Cardiac muscle cell (in vitro differentiated cells and primary cell): ENCODE results near the gene SLC39A5. TPM values are rescaled to one million over a fixed set of nuclear protein-coding genes. Genes with fewer than 3 reads are reported as not detected.

ENCODE experiments used
- DNase-seq, 2 donors: peaks; one replicate each; pipeline versions ENCODE4 v3.0.0 to v3.0.0-alpha.2; 2010 to 2017; ENCODE audit warnings: low read depth in 1 of 2, low spot score in 1 of 2
- H3K27ac ChIP-seq: fragments of 200-600 bp; sonication (generic); 2 replicates; pipeline ENCODE4 v1.5.1; 2016
- H3K27me3 ChIP-seq: fragments of 200-600 bp; sonication (generic); 2 replicates; pipeline ENCODE4 v1.6.0; 2016; ENCODE audit warnings: control low read depth
- H3K36me3 ChIP-seq: fragments of 200-600 bp; sonication (generic); 2 replicates; pipeline ENCODE4 v1.5.1; 2016; ENCODE audit warnings: control low read depth
- H3K4me1 ChIP-seq: fragments of 200-600 bp; sonication (generic); 2 replicates; pipeline ENCODE4 v1.8.1; 2017; ENCODE audit warnings: low read depth, mild to moderate bottlenecking, mixed run types
- H3K4me3 ChIP-seq: fragments of 200-600 bp; sonication (generic); 2 replicates; pipeline ENCODE4 v1.5.1; 2016; ENCODE audit warnings: mild to moderate bottlenecking
- H3K9me3 ChIP-seq: fragments of 200-600 bp; sonication (generic); 2 replicates; pipeline ENCODE4 v1.5.1; 2017; ENCODE audit warnings: low read depth, mild to moderate bottlenecking, control low read depth
- polyA plus RNA-seq: library from polyadenylated mRNA; unstranded; fragments of >200 nt; fragmentation: Nextera tagmentation; extraction: Ambion mirVana; gene quantifications from 2 replicates; pipeline ENCODE4 v1.2.1, GENCODE V29; 2016
- total RNA-seq: library from RNA; depleted of rRNA; stranded (reverse); fragments of >200 nt; gene quantifications from 2 replicates; pipeline ENCODE4 v1.2.3, GENCODE V29; 2016
- TF ChIP-seq, protein P1 (sequence below): IDR thresholded peaks from 2 replicates; pipeline ENCODE4 v1.5.1; 2012; ENCODE audit warnings: low read depth, mild to moderate bottlenecking, low read length

The SLC39A5 gene
- total and polyA plus RNA-seq, 2 experiments from 2014 or later: 1.0 TPM; not detected in 1

DNA sequence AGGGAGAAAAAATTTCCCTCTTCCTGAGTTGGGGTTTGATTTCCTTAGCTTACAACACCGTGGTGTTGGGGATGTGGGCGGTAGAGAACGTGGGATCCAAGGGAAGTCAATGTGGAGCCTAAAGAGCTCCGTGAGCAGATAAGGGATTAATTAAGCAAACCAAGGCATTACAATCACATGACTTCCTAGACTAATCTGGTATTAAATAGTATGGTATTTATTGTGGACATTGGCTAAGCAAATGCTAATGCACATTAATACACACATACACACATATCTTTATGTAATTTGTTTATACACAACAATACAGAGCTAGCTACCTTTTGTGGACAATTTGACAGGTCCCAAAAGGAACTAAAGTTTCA is 7.3 kb upstream of the SLC39A5 start:
- Histone ChIP-seq H3K27me3 (no peaks in the 10 kb centered on the region), H3K36me3 (no peaks in the 10 kb centered on the region), H3K27ac (peak overlapping the region; percentile 98), H3K4me1 (peaks cover 12% of the 10 kb centered on the region), H3K4me3 (peak overlapping the region; percentile 69), H3K9me3 (no peaks in the 10 kb centered on the region)
- DNase-seq: no peak
- TF ChIP-seq, protein P1, sequence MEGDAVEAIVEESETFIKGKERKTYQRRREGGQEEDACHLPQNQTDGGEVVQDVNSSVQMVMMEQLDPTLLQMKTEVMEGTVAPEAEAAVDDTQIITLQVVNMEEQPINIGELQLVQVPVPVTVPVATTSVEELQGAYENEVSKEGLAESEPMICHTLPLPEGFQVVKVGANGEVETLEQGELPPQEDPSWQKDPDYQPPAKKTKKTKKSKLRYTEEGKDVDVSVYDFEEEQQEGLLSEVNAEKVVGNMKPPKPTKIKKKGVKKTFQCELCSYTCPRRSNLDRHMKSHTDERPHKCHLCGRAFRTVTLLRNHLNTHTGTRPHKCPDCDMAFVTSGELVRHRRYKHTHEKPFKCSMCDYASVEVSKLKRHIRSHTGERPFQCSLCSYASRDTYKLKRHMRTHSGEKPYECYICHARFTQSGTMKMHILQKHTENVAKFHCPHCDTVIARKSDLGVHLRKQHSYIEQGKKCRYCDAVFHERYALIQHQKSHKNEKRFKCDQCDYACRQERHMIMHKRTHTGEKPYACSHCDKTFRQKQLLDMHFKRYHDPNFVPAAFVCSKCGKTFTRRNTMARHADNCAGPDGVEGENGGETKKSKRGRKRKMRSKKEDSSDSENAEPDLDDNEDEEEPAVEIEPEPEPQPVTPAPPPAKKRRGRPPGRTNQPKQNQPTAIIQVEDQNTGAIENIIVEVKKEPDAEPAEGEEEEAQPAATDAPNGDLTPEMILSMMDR: no peak

DNA sequence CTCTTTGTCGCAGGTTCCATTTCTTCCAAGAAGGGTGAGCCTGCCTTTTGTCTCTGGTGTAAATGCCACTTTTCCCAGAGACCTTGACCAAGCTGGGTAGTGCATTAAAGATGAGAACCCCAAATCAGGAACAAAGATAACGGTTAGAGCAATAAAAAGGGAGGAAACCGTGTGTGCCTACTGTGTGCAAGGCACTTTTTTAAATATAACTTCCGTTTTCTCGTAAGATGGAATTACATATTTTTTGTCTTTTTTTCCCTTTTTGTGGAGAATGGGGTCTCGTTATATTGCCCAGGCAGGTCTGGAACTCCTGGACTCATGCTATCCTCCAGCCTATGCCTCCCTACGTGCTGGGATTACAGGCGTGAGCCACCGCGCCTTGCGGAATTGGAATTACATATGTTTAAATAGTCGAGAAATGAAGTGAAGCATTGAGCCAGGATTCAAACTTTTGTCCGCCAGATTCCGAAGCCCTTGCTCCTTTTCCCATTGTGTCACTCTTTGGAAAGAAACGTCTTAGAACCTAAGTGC is 6.2 kb upstream of the SLC39A5 start:
- no peak for DNase-seq
- Histone ChIP-seq H3K4me1 (peaks cover 12% of the 10 kb centered on the region), H3K27me3 (no peaks in the 10 kb centered on the region), H3K4me3 (no peak overlapping the region), H3K36me3 (no peaks in the 10 kb centered on the region), H3K27ac (peak overlapping the region; percentile 98), H3K9me3 (no peaks in the 10 kb centered on the region)
- TF ChIP-seq, protein P1: no peak

DNA sequence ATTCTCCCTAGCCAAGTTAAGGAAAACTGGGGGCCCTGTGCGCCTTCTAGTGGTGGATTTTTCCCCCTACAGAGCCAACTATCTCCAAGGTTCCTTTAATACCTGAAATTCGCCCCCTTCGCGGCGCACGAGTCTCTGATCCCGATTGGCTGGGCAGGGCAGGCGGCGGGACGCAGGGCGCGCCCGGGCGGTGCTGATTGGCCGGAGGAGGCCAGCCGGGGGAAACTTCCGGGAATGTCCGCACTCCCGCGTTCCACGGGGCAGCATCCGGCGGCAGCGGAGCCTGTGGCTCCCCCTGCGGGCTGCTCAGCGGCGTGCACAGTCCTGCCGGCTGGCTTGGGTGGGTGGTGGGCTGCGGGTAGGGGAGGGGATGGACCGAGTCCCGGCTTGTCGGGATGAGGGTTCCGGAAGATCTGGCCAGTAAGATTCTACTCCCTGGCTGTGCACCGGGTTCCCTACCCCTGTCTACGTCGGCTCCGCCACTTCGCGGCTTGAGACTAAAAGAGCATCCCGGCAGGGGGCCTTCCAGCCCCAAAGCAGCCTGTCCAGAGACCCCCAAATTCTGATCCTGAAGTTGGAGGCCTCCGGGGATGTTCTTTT is 5.6 kb upstream of the SLC39A5 start, which contains the start of gene NABP2:
NABP2 (plus strand) TSS at position 241 of the 600 bp plus-strand sequence. CDS start 515 bp downstream, outside the sequence.
- Histone ChIP-seq H3K36me3 (no peaks in the 10 kb centered on the region), H3K4me1 (peaks cover 12% of the 10 kb centered on the region), H3K9me3 (no peaks in the 10 kb centered on the region), H3K27ac (peak within 1 kb of the TSS; percentile 98), H3K27me3 (no peaks in the 10 kb centered on the region), H3K4me3 (peak within 1 kb of the TSS; percentile 31)
- TF ChIP-seq, protein P1: peak; percentile 86
- peak; percentile 98 to 99 for DNase-seq

DNA sequence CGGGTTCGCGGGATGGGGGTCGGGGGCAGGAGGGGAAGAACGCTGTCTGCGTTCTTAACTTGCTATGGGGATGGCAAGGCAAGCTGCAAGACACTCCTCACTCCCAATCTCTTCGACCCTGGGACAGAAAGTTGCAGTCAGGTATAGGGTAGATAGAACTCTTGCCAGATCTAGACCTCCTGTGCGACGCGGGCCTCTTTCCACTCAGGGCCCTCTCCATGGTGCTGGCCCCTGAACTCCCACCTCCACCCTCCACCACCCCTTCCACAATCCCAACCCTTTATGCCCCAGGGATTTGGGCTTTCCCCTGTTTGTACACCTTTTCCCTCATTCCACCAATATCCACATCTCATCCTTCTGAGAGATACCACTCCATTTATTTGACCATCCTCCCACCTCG is 4.9 kb upstream of the SLC39A5 start:
- Histone ChIP-seq H3K9me3 (no peaks in the 10 kb centered on the region), H3K4me3 (no peak overlapping the region), H3K4me1 (peaks cover 11% of the 10 kb centered on the region), H3K27ac (no peak overlapping the region), H3K27me3 (no peaks in the 10 kb centered on the region), H3K36me3 (no peaks in the 10 kb centered on the region)
- TF ChIP-seq, protein P1: no peak
- peak in 1 of 2 donors; percentile 45 for DNase-seq

DNA sequence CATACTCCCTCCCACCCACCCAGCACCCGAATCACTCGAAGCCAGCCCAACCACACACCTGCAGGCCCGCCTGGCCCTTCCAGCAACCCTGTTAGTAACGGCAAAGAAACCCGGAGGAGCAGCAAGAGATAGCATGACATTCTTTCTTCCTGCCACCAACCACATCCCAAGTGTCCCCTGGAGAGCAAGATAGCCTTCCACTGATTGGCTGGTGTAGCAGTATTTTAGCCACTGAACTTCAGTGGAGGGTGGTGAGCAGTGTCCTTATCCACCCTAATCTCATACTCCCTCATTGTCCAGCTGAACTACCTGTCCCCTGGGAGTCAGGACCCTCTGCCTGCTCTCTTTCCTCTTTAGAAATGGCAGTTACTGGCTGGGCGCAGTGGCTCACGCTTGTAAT is 769 bp upstream of the SLC39A5 start:
- no peaks in the 10 kb centered on the region for H3K9me3 ChIP-seq
- H3K27me3 ChIP-seq: no peaks in the 10 kb centered on the region
- H3K27ac ChIP-seq: no peak overlapping the region
- no peak overlapping the region for H3K4me3 ChIP-seq
- DNase-seq: no peak
- TF ChIP-seq, protein P1: no peak
- no peaks in the 10 kb centered on the region for H3K36me3 ChIP-seq
- H3K4me1 ChIP-seq: no peaks in the 10 kb centered on the region
